ENCODE data around the gene CRELD2. TPM values are rescaled to one million over a fixed set of nuclear protein-coding genes. Genes with fewer than 3 reads are reported as not detected.

The CRELD2 gene
- total and polyA plus RNA-seq, 8 donors, result 19.4 to 83.0 (median 38.0) TPM

- no peak for TF ChIP-seq EP300 (IDR thresholded peaks at IDR 0.05)
- H3K27me3 ChIP-seq, result no peaks in the 10 kb centered on the region
- intact Hi-C loops (cut with DNase I; ENCODE audit: low total_unique reads), result no loop called here
- no peaks in the 10 kb centered on the region for H3K4me1 ChIP-seq
- 92 to 98% (median 94%) methylated on average over 9 of the region's 9 CpGs for WGBS, 5 donors
- no peaks in the 10 kb centered on the region for H3K9me3 ChIP-seq
- peaks cover 15 to 22% (median 19%) of the 10 kb centered on the region in 4 donors for H3K36me3 ChIP-seq
- DNase-seq, result no peak
- H3K4me3 ChIP-seq, result no peak overlapping the region
- H3K27ac ChIP-seq, result no peak overlapping the region
Measured at GRCh38 chr22:49879871-49880270, 38.6 kb upstream of the CRELD2 start.

- 71 to 85% (median 78%) methylated on average over 20 of the region's 20 CpGs for WGBS, 5 donors
- no peaks in the 10 kb centered on the region for H3K27me3 ChIP-seq
- intact Hi-C loops (cut with DNase I; ENCODE audit: low total_unique reads), result no loop called here
- H3K4me3 ChIP-seq, result no peak overlapping the region
- peaks cover 18 to 26% (median 23%) of the 10 kb centered on the region in 4 donors for H3K36me3 ChIP-seq
- DNase-seq, result peak in 1 of 2 donors; percentile 20
- H3K9me3 ChIP-seq, result no peaks in the 10 kb centered on the region
- no peaks in the 10 kb centered on the region for H3K4me1 ChIP-seq
- H3K27ac ChIP-seq, result no peak overlapping the region
- TF ChIP-seq POLR2A (IDR thresholded peaks at IDR 0.05) (no peak), POLR2AphosphoS5 (IDR thresholded peaks at IDR 0.05) (no peak), CTCF (IDR thresholded peaks at IDR 0.05) (no peak), EP300 (IDR thresholded peaks at IDR 0.05) (no peak)
Measured at GRCh38 chr22:49880281-49880680, 38.2 kb upstream of the CRELD2 start.

- no peaks in the 10 kb centered on the region for H3K27me3 ChIP-seq
- no peak for TF ChIP-seq POLR2AphosphoS5 (IDR thresholded peaks at IDR 0.05)
- TF ChIP-seq EP300 (IDR thresholded peaks at IDR 0.05), result no peak
- no peak for TF ChIP-seq CTCF (IDR thresholded peaks at IDR 0.05)
- no peak for TF ChIP-seq POLR2A (IDR thresholded peaks at IDR 0.05)
- no peak overlapping the region for H3K27ac ChIP-seq
- no peaks in the 10 kb centered on the region for H3K9me3 ChIP-seq
- no peak for DNase-seq
- 97 to 100% (median 98%) methylated on average over 2 of the region's 2 CpGs for WGBS, 5 donors
- no peak overlapping the region for H3K4me3 ChIP-seq
- H3K4me1 ChIP-seq, result no peaks in the 10 kb centered on the region
- peaks cover 33 to 41% (median 39%) of the 10 kb centered on the region in 4 donors for H3K36me3 ChIP-seq
- intact Hi-C loops (cut with DNase I; ENCODE audit: low total_unique reads), result no loop called here
Measured at GRCh38 chr22:49881856-49882255, 36.6 kb upstream of the CRELD2 start.

- Histone ChIP-seq H3K9me3 (no peaks in the 10 kb centered on the region), H3K27ac (no peak overlapping the region), H3K36me3 (peaks cover 32 to 48% (median 45%) of the 10 kb centered on the region in 4 donors), H3K4me3 (no peak overlapping the region), H3K27me3 (no peaks in the 10 kb centered on the region), H3K4me1 (no peaks in the 10 kb centered on the region)
- DNase-seq, result no peak
- 87 to 88% (median 88%) methylated on average over 21 of the region's 21 CpGs for WGBS, 5 donors
- intact Hi-C loops (cut with DNase I; ENCODE audit: low total_unique reads), result no loop called here
- TF ChIP-seq POLR2AphosphoS5 (IDR thresholded peaks at IDR 0.05), result no peak
- no peak for TF ChIP-seq CTCF (IDR thresholded peaks at IDR 0.05)
- TF ChIP-seq EP300 (IDR thresholded peaks at IDR 0.05), result no peak
- no peak for TF ChIP-seq POLR2A (IDR thresholded peaks at IDR 0.05)
Measured at GRCh38 chr22:49882519-49883293, 35.7 kb upstream of the CRELD2 start.

- WGBS, 5 donors, result 96 to 98% (median 97%) methylated on average over 4 of the region's 4 CpGs
- no peak overlapping the region for H3K4me3 ChIP-seq
- H3K27me3 ChIP-seq, result no peaks in the 10 kb centered on the region
- H3K9me3 ChIP-seq, result no peaks in the 10 kb centered on the region
- intact Hi-C loops (cut with DNase I; ENCODE audit: low total_unique reads), result no loop called here
- no peak for TF ChIP-seq CTCF (IDR thresholded peaks at IDR 0.05)
- no peak for TF ChIP-seq POLR2A (IDR thresholded peaks at IDR 0.05)
- TF ChIP-seq POLR2AphosphoS5 (IDR thresholded peaks at IDR 0.05), result no peak
- no peak for TF ChIP-seq EP300 (IDR thresholded peaks at IDR 0.05)
- no peak overlapping the region for H3K27ac ChIP-seq
- H3K36me3 ChIP-seq, result peaks cover 34 to 51% (median 46%) of the 10 kb centered on the region in 4 donors
- no peak for DNase-seq
- H3K4me1 ChIP-seq, result no peaks in the 10 kb centered on the region
Measured at GRCh38 chr22:49883294-49883640, 35.2 kb upstream of the CRELD2 start.

Measured in stomach (tissue), 9 donors.